Activated T-cell treated with anti-CD3 and anti-CD28 coated beads, Interleukin-2, amount 50 U/mL, for 4 hours (primary cell): ENCODE data around the gene SWT1. TPM values are rescaled to one million over a fixed set of nuclear protein-coding genes. Genes with fewer than 3 reads are reported as not detected.

ENCODE experiments used
- ATAC-seq, 2 donors: fragments of 200-7000 bp; cut with Tn5 transposase; one replicate each; pipeline ENCODE4 v1.10.0; 2021
- DNase-seq: peaks from one replicate; pipeline ENCODE4 v3.0.0-alpha.2; 2020
- H3K27me3 Mint-ChIP-seq: one replicate; pipeline ENCODE4 v1.8.0; 2021; ENCODE audit warnings: low read depth, mixed read lengths
- H3K36me3 Mint-ChIP-seq: one replicate; pipeline ENCODE4 v1.8.0; 2022; ENCODE audit warnings: mixed read lengths; ENCODE audit not compliant: insufficient read depth
- H3K4me1 Mint-ChIP-seq: one replicate; pipeline ENCODE4 v1.8.0; 2021; ENCODE audit warnings: low read depth, mixed read lengths
- H3K4me3 Mint-ChIP-seq: one replicate; pipeline ENCODE4 v1.8.0; 2021; ENCODE audit warnings: mild to moderate bottlenecking, moderate library complexity, mixed read lengths
- H3K9me3 Mint-ChIP-seq: one replicate; pipeline ENCODE4 v1.8.0; 2021; ENCODE audit warnings: mixed read lengths
- total RNA-seq, 3 donors: library from RNA; stranded (reverse); gene quantifications; one replicate each; pipeline ENCODE4 v1.2.1, GENCODE V29; 2021

SWT1 gene
- total RNA-seq, 3 donors from 2014 or later: 0.66 to 1.7 (median 1.0) TPM

- H3K27me3 Mint-ChIP-seq: no peaks in the 10 kb centered on the region
- ATAC-seq (no peak), DNase-seq (no peak)
- H3K9me3 Mint-ChIP-seq: no peaks in the 10 kb centered on the region
- no peak overlapping the region for H3K4me3 Mint-ChIP-seq
- peaks cover 58% of the 10 kb centered on the region for H3K36me3 Mint-ChIP-seq
- peaks cover 4% of the 10 kb centered on the region for H3K4me1 Mint-ChIP-seq
Measured at GRCh38 chr1:185297982-185298381, 141.0 kb downstream of the SWT1 start.

GRCh38 chr1:185300152-185300551, 143.2 kb downstream of the SWT1 start:
- Mint-ChIP-seq H3K27me3 (no peaks in the 10 kb centered on the region), H3K4me3 (no peak overlapping the region), H3K4me1 (no peaks in the 10 kb centered on the region), H3K9me3 (no peaks in the 10 kb centered on the region), H3K36me3 (peaks cover 62% of the 10 kb centered on the region)
- DNase-seq: no peak
- no peak for ATAC-seq

- ATAC-seq (no peak), DNase-seq (no peak)
- Mint-ChIP-seq H3K4me3 (no peak overlapping the region), H3K27me3 (no peaks in the 10 kb centered on the region), H3K36me3 (peaks cover 58% of the 10 kb centered on the region), H3K9me3 (no peaks in the 10 kb centered on the region), H3K4me1 (peaks cover 2% of the 10 kb centered on the region)
Measured at GRCh38 chr1:185305419-185305818, 148.5 kb downstream of the SWT1 start.

GRCh38 chr1:185308126-185308525, 151.2 kb downstream of the SWT1 start:
- Mint-ChIP-seq H3K4me1 (peaks cover 22% of the 10 kb centered on the region), H3K9me3 (no peaks in the 10 kb centered on the region), H3K4me3 (no peak overlapping the region), H3K27me3 (no peaks in the 10 kb centered on the region), H3K36me3 (peaks cover 50% of the 10 kb centered on the region)
- DNase-seq: no peak
- no peak for ATAC-seq

GRCh38 chr1:185309566-185309965, 152.6 kb downstream of the SWT1 start:
- DNase-seq: no peak
- Mint-ChIP-seq H3K36me3 (peaks cover 45% of the 10 kb centered on the region), H3K4me1 (peaks cover 36% of the 10 kb centered on the region), H3K27me3 (no peaks in the 10 kb centered on the region), H3K4me3 (no peak overlapping the region), H3K9me3 (no peaks in the 10 kb centered on the region)
- ATAC-seq: no peak

- H3K4me1 Mint-ChIP-seq: peaks cover 41% of the 10 kb centered on the region
- H3K9me3 Mint-ChIP-seq: no peaks in the 10 kb centered on the region
- peaks cover 26% of the 10 kb centered on the region for H3K36me3 Mint-ChIP-seq
Measured at GRCh38 chr1:185311589-185312225, 154.7 kb downstream of the SWT1 start.

GRCh38 chr1:185312361-185313138, 155.6 kb downstream of the SWT1 start:
- ATAC-seq: no peak
- Mint-ChIP-seq H3K36me3 (peaks cover 18% of the 10 kb centered on the region), H3K4me3 (peak overlapping the region; percentile 98), H3K9me3 (no peaks in the 10 kb centered on the region), H3K4me1 (peaks cover 44% of the 10 kb centered on the region), H3K27me3 (no peaks in the 10 kb centered on the region)
- DNase-seq: no peak

More at GRCh38 chr1:185311589-185312225, 154.7 kb downstream of the SWT1 start:
- no peak for DNase-seq
- no peak for ATAC-seq
- H3K4me3 Mint-ChIP-seq: peak overlapping the region; percentile 11
- no peaks in the 10 kb centered on the region for H3K27me3 Mint-ChIP-seq

GRCh38 chr1:185314411-185314810, 157.4 kb downstream of the SWT1 start:
- peak overlapping the region; percentile 98 for H3K4me3 Mint-ChIP-seq
- no peaks in the 10 kb centered on the region for H3K27me3 Mint-ChIP-seq
- no peaks in the 10 kb centered on the region for H3K9me3 Mint-ChIP-seq
- H3K4me1 Mint-ChIP-seq: peaks cover 56% of the 10 kb centered on the region
- peaks cover 8% of the 10 kb centered on the region for H3K36me3 Mint-ChIP-seq
- no peak for ATAC-seq
- DNase-seq: no peak

- DNase-seq (no peak), ATAC-seq (no peak)
- Mint-ChIP-seq H3K4me3 (peak overlapping the region; percentile 98), H3K9me3 (no peaks in the 10 kb centered on the region), H3K36me3 (peaks cover 8% of the 10 kb centered on the region), H3K4me1 (peaks cover 56% of the 10 kb centered on the region), H3K27me3 (no peaks in the 10 kb centered on the region)
Measured at GRCh38 chr1:185315445-185316071, 158.6 kb downstream of the SWT1 start.

GRCh38 chr1:185316163-185317033, 159.4 kb downstream of the SWT1 start:
- Mint-ChIP-seq H3K4me3 (peak overlapping the region; percentile 98), H3K9me3 (no peaks in the 10 kb centered on the region), H3K27me3 (no peaks in the 10 kb centered on the region), H3K4me1 (peaks cover 52% of the 10 kb centered on the region), H3K36me3 (peaks cover 5% of the 10 kb centered on the region)
- DNase-seq (peak; percentile 88), ATAC-seq (peak; percentile 69 to 73)

GRCh38 chr1:185317034-185317885, 160.3 kb downstream of the SWT1 start, which contains the start of gene IVNS1ABP:
TSS of gene IVNS1ABP (minus strand) at chr1:185317243. CDS start at chr1:185309493, 7,750 bp downstream.
- Mint-ChIP-seq H3K9me3 (no peaks in the 10 kb centered on the region), H3K4me3 (peak within 1 kb of the TSS; percentile 98), H3K4me1 (peaks cover 44% of the 10 kb centered on the region), H3K27me3 (no peaks in the 10 kb centered on the region), H3K36me3 (peaks cover 5% of the 10 kb centered on the region)
- ATAC-seq (peak; percentile 75 to 79), DNase-seq (peak; percentile 93)

GRCh38 chr1:185317886-185318310, 160.9 kb downstream of the SWT1 start:
- Mint-ChIP-seq H3K4me3 (peak overlapping the region; percentile 98), H3K4me1 (peaks cover 39% of the 10 kb centered on the region), H3K36me3 (peaks cover 5% of the 10 kb centered on the region), H3K9me3 (no peaks in the 10 kb centered on the region), H3K27me3 (no peaks in the 10 kb centered on the region)
- ATAC-seq: peak; percentile 20 to 32
- peak; percentile 75 for DNase-seq
